ENCODE data around the gene DBX1. TPM values are rescaled to one million over a fixed set of nuclear protein-coding genes. Genes with fewer than 3 reads are reported as not detected.

The DBX1 gene
- total and polyA plus RNA-seq, 2 of the 13 experiments (the other 11 are each of a cell fraction or from before 2014, with no cell fraction given) = not detected

- no peak for FAIRE-seq
- ATAC-seq = peak; percentile 35
- Histone ChIP-seq H4K20me1 (ENCODE audit: insufficient read depth, low read length) (no peaks in the 10 kb centered on the region), H3K36me3 (replicated peaks in 1 of 2; ENCODE audit: control insufficient read depth in 1 of 2, insufficient read depth in 2 of 2, low read length in 2 of 2) (no peaks in the 10 kb centered on the region), H3K4me3 (replicated peaks in 1 of 3; ENCODE audit: insufficient read depth in 1 of 3, low read depth in 2 of 3, low read length in 3 of 3) (peak overlapping the region; percentile 16 to 46 (median 38); a peak in 4 of 6 replicates), H3K79me2 (ENCODE audit: insufficient read depth, low read length) (no peaks in the 10 kb centered on the region), H2AFZ (ENCODE audit: low read length) (no peak overlapping the region), H3K27me3 (ENCODE audit: control insufficient read depth in 1 of 2, insufficient read depth in 2 of 2, low read length in 2 of 2) (peaks cover 11 to 72% of the 10 kb centered on the region in 2 experiments), H3K9ac (ENCODE audit: insufficient read depth, low read depth, low read length) (no peak overlapping the region), H3K4me1 (ENCODE audit: insufficient read depth, low read length) (no peaks in the 10 kb centered on the region), H3K9me3 (ENCODE audit: low read length) (no peaks in the 10 kb centered on the region), H3K27ac (ENCODE audit: extremely low read length, insufficient read depth, low read length) (no peak overlapping the region), H3K4me2 (ENCODE audit: low read depth, low read length) (peak overlapping the region; percentile 49)
- DNase-seq (ENCODE audit: low spot score) = no peak
- intact Hi-C loops (cut with micrococcal nuclease; ENCODE audit: unreplicated experiment) = no loop called here
- TF ChIP-seq, protein P1, sequence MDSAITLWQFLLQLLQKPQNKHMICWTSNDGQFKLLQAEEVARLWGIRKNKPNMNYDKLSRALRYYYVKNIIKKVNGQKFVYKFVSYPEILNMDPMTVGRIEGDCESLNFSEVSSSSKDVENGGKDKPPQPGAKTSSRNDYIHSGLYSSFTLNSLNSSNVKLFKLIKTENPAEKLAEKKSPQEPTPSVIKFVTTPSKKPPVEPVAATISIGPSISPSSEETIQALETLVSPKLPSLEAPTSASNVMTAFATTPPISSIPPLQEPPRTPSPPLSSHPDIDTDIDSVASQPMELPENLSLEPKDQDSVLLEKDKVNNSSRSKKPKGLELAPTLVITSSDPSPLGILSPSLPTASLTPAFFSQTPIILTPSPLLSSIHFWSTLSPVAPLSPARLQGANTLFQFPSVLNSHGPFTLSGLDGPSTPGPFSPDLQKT (CRISPR knock-in tag; IDR thresholded peaks at IDR 0.05; ENCODE audit: borderline replicate concordance) = no peak
- TF ChIP-seq RXRB (CRISPR knock-in tag; IDR thresholded peaks at IDR 0.05; ENCODE audit: borderline replicate concordance) = no peak
- no peak for TF ChIP-seq CCAR2 (optimal IDR thresholded peaks at IDR 0.05; ENCODE audit: low read depth, low read length)
- no peak for TF ChIP-seq PHF8 (CRISPR knock-in tag; IDR thresholded peaks at IDR 0.05)
- no peak for TF ChIP-seq ZSCAN30 (CRISPR knock-in tag; IDR thresholded peaks at IDR 0.05)
- TF ChIP-seq GABPB1 (CRISPR knock-in tag; IDR thresholded peaks at IDR 0.05) = peak; percentile 35; the same call in 1 of the 2 replicates
- TF ChIP-seq, protein P2, sequence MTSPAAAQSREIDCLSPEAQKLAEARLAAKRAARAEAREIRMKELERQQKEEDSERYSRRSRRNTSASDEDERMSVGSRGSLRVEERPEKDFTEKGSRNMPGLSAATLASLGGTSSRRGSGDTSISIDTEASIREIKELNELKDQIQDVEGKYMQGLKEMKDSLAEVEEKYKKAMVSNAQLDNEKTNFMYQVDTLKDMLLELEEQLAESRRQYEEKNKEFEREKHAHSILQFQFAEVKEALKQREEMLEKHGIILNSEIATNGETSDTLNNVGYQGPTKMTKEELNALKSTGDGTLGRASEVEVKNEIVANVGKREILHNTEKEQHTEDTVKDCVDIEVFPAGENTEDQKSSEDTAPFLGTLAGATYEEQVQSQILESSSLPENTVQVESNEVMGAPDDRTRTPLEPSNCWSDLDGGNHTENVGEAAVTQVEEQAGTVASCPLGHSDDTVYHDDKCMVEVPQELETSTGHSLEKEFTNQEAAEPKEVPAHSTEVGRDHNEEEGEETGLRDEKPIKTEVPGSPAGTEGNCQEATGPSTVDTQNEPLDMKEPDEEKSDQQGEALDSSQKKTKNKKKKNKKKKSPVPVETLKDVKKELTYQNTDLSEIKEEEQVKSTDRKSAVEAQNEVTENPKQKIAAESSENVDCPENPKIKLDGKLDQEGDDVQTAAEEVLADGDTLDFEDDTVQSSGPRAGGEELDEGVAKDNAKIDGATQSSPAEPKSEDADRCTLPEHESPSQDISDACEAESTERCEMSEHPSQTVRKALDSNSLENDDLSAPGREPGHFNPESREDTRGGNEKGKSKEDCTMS (CRISPR knock-in tag; conservative IDR thresholded peaks at IDR 0.05) = no peak
- TF ChIP-seq ZNF687 (CRISPR knock-in tag; IDR thresholded peaks at IDR 0.05) = peak; percentile 31
- TF ChIP-seq TFAP4 (IDR thresholded peaks at IDR 0.05; ENCODE audit: borderline replicate concordance, low read depth) = no peak
- ChIA-PET POLR2A (no interaction called here), CTCF (ENCODE audit: low intra/inter-chr PET ratio, low total read pairs) (no interaction called here)
- in situ Hi-C loops (cut with HindIII; ENCODE audit: extremely low pct_ligation_motif_present, low pct_unique_long_range_greater_than_20kb) = no loop called here
- no TSS peak for BruUV-seq (replicated peaks)
- 38% methylated on average over 16 of the region's 51 CpGs for WGBS (ENCODE audit: low lambda C conversion rate)
These were observed 3.9 kb downstream of the DBX1 start for GRCh38 chr11:20156280-20156875.

Data from HepG2 (cell line).